ENCODE data around the gene PDE4D.

The PDE4D gene

DNA sequence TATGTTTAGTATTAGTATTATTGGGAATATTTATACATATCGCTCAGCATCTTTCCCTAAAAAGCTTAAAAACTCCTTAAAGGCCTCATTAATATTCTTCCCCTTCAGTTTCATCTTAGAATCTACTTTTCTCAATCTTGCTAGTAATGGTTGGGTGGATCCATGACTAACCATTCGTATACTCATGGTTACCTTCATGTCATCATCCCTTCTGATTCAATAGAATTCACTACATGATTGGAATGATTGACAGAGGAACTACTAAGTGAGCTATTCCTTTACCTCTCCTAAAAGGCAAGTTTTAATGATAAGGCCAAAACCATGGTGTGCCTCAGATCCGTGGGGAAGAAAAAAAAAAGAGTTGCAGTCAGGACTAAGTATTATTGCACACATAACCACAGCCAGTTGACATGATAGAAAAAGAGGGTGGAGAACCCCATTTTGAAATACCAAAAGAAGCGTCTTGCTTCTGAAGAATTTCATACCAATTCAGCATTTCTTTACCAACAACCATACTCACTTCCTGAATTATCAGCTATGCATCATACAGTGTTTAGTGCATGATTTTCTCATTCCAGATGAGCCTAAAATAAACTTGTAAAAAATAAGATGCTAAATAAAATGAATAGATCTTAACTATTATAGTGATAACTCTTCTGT is 624.6 kb downstream of the PDE4D start:
- DNase-seq, result no peak

DNA sequence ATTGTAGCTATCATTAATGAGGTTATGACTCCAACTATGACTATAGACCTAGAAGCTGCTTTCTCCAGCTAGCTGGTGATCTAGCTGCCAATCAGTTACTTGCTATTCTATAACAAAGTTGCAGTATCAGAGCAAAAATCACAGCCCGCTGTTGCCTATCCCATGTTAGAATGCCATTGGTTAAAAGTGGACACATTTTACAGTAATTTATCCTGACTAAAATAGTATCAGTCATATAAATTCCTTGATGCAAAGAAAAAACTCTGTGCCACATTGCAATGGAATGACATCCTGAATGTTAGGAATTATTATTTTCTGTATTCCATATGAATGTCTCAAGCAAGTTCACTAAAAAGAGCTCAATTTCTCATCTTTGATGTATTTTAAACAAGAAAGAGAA is 626.5 kb downstream of the PDE4D start:
- no peak for DNase-seq

DNA sequence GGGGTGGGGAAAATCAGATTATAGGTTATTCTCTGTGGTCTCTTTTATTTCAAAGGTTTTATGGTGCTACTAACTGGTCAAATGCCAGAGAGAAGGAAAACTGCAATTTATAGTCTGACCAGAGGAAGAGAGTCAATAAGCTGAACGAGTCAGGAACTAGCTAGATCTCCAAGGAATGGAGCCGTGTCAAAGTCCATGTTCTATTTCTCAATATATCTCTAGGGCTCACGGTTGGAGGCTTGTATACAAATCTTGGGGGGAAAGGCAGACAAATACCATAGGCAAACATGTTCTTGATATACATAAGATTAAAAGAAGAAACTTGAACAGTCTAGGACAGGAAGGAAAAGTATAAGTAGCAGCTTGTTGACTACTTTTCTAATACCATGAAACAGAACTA is 627.1 kb downstream of the PDE4D start:
- DNase-seq, result no peak

DNA sequence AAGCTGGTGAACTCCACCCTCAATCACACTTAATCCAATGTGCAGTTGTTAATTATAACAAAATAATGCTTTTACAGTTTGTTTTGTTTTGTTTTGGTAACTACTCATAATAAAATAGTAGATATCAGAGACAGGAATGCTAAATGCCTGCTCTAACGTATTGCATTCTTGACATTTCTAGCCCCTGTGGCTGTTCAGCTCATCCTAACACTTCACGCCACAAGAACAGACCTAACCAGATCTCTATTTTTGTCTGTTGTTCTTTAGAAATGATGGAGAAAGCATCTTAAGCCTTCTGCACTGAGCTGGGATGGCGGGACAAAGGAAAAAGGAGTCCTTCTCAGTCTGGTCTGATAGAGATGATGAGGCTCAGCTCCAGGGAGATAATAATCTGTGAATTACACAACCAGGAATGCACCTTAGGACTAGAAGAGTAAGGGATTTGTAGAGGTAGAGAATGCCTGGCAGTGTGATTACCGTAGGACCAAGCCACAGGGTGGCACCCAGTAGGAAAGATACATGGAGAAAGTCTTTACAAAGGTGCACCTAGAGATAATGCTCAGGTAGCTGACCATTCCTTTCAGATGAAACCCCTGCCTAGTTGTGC is 628.8 kb downstream of the PDE4D start:
- DNase-seq, result no peak

DNA sequence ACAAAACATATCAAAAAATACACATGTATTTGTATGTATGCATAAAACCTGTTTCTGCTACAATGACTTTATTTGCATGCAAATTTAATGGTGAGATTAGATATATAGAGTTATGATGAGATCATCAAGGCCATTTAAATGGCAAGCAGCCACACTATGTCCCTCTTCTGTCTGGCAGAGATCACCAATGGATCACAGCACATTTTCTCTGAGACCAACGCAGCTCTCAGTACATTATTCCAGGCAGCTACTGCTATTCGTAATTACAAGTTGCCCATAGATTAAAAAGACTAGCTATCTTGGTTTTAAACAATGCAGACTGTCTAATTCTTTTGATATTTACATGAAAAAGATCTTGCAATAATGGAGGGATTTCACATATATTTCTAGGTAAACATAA is 629.5 kb downstream of the PDE4D start:
- DNase-seq, result no peak

DNA sequence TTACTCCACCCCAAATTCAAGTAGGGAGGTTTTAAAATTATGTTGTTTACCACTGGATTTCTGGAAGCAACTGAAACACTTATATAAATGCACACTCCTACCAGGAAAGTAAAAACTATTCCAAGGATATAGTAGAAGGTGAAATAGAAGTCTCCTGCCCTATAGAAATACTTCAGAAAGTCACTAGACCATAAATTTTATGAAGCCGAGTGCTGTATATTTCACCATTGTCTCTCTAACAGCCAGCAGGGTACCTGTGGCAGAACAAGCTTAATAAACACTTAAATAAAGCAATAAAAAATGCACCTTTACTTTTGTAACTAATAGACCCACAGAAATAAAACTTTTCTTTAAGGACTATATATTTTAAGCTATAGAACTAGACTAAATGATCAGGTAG is 631.6 kb downstream of the PDE4D start:
- DNase-seq, result no peak

DNA sequence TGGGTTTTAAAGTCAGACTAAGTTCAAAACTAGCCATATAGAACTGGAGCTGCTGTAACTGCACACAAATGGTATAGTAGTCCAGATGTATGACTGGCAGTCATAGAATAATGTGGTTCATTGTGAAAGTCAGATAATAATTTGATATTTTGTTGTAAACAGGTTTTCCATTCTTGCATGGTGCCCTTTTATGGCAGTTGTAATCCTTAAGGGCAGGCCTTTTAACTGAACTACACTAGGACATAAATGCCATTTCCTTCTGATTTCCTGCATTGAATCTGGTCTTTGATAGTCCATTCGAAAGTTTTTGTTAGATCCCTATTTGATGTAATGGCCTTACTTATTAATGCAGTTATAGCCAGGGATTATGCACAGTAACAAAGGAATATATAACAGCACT is 632.6 kb downstream of the PDE4D start:
- DNase-seq, result no peak

DNA sequence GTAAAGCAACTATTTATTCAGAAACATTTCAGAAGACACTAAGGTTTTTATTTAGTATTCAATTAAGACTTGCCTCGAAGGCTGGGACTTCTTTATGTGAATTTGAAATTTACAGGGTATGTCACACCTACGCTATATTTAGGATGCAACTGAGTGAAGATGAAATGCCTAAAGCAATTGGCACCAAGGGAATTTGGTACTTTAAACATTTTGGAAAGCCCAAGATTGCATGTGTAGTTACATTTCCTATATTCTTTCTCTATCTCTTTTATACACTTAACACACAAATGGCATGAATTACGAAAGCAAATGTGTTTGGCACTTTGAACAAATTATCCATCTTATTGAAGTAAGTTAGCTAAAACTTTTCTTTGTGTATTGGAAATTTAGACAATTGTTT is 633.3 kb downstream of the PDE4D start:
- DNase-seq, result no peak

DNA sequence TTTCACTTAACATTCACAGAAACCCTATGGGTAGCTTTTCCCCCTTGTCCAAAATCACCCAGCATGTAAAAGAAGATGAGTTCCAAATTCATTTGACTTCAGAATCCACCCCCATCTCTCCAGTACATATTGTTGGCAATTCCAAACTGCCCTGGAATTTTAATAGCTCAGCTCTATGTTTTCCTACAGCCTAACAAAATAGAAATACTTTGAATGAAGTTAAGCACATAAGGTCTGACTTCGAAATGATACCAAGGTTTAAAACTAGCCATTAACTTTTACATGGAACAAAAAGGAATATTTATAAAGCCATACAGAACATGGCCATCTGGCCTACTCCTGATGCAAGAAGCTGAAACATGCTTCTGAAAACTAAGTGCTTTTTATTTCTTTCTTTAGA is 634.3 kb downstream of the PDE4D start:
- no peak for DNase-seq

DNA sequence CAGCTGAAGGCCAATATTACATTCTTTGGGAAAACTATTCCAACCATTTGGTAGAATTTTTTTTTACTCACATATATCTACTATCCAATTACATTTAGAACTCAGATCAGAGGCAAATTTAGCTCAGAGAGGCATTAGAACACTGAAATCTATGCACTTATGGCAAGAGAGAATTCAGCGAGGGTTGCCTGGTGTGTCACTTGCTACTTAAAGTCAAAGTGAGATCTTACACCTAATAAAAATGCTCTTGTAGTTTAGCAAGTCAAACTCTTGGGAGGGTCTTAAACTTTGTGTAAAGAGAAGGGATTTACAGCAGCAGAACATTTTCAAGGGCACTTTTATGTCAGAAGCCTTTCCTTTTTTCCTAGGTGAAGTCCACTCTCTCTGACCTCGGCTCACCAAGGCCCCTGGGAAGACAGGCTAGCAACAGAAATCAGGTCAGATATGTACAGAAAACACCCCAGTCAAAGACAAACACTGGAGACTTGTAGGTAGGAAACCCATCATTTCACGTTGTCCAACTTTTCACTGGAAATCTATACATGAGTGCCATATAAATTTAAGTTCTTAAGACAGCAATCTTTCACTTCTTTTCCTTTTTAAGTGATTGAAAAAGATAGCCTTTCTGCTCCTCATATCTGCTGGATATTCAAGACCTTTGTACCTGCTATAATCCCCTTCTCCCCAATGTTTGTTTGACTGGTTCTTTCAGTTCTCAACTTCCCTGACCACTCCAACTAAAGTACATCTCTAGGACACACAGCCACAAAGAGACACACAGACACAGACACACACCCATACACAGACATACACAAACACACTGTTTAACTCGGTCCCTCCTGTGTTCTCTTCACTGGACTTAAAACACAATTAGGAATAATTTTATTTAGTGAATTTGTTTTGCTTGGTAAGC is 635.8 kb downstream of the PDE4D start:
- DNase-seq, result no peak

DNA sequence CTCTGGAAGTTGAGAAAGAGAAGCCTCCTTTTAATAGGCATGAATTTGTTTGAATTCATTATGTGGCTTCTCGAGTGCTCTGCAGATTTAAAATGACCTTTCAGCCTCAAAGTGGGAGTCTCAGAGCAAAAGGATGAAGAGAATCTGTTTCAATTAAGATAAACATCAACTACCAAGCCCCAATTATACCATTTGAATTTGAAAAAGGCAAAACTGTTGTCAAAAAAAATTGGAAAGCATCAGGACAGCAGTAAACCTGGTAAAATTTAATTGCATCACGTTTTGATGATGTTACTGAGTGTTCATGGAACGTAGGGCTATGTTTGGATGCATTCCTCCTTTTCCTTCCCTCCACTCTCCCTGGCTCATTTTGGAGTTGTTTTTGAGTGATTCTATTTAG is 637.2 kb downstream of the PDE4D start:
- DNase-seq, result no peak

DNA sequence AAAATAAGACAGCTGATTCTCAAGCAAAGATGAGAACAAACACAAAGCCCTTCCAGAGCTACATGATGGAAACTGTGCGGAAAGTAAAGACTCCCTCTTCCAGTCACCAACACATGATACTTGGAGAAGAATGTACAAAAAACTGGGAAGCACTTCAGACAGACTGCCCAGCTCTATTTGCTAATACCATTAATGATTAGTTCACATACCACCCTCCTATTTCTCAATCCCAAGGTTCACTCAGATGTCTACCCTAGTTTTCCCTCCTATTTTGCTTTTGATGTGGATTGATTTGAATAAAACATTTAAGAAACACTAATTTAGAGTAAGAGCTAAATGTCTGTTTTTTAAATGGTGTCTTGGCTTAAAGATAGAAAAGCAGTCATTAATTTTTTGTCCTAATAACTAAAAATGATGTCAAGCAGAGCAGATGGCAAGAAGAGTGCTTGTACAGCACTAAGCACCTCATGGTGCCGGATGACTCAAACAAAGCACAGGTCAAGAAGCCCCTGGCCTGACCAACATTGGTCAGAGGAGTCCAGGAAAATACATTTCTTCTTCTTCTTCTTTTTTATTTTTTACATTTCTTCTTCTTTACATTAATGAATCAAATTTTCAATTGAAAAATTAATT is 639.4 kb downstream of the PDE4D start:
- no peak for DNase-seq

DNA sequence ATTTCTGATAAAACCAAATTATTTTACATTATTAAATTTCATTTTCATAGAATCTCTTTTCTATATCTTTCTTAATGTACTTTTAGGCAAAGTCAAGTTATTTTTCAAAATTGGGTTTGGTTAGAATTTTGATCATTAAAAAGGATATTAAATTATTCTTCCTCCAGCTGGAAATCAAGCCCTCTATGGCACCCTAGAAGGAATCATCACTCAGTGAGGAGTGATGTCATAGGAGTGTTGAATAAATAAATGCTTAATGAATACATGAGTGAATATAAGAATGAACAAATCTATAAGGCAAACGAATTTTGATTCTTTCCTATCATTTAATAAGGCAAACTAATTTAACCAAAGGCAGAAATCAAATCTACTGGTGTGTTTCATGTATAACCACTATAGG is 639.9 kb downstream of the PDE4D start:
- no peak for DNase-seq

DNA sequence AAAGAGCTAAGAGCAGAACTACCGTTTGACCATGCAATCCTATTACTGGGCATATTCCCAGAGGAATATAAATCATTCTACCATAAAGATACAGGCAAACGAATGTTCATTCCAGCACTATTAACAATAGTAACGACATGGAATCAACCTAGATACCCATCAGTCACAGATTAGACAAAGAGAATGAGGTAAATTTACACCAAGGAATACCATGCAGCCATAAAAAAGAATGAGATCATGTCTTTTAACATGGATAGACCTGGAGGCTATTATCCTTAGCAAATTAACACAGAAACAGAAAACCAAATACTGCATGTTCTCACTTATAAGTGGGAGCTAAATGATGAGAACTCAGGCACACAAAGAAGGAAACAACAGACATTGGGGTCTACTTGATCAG is 641.9 kb downstream of the PDE4D start:
- DNase-seq, result no peak

DNA sequence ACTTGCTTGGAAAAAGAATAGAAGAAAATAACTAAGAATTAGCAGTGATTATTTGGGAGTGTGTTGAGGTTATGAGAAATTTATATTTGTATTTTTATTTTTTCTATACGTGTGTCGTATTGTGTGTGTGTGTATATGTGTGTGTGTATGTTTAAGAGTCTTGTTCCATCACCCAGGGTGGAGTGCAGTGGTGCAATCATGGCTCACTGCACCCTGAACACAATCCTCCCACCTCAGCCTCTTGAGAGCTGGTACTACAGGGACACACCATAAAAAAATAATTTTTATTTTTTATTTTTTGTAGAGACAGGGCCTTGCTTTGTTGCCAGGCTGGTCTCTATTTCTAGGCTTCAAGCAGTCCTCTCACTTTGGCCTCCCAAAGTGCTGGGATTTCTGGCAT is 643.8 kb downstream of the PDE4D start:
- no peak for DNase-seq

DNA sequence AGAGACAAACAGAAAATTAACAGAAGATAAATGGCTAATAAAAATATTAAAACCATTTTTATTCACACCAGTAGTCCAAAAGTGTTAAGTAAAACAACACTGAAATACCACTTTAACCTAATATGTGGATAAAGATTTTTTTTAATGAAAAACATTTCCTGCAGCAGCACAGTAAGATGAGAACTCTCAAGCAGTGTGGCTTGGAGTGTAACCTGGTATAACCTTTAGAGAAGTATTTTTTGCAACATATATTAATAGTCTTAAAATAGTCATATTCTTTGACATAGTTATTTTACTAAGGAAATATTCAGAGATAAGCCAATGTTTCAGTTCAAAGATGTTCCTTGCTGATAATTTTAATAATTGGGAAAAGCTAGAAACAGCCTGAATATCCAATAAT is 644.4 kb downstream of the PDE4D start:
- DNase-seq, result no peak

DNA sequence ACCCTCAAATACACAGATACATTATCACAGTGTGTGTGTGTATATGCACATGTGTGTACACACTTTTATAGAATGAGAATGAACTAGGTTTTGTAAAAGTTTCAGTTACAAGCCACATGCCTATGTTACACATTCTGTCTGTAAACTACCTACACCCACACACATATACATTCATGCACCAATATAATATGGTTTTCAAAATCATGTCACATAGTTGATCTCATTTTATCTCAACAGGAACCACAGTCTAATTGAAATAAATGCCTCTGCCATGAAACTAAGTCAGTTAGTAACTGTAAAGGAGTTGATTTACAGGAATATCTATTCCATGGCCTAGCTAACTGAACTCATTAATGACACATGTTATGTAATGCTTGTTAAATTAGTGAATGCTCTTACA is 646.6 kb downstream of the PDE4D start:
- no peak for DNase-seq

DNA sequence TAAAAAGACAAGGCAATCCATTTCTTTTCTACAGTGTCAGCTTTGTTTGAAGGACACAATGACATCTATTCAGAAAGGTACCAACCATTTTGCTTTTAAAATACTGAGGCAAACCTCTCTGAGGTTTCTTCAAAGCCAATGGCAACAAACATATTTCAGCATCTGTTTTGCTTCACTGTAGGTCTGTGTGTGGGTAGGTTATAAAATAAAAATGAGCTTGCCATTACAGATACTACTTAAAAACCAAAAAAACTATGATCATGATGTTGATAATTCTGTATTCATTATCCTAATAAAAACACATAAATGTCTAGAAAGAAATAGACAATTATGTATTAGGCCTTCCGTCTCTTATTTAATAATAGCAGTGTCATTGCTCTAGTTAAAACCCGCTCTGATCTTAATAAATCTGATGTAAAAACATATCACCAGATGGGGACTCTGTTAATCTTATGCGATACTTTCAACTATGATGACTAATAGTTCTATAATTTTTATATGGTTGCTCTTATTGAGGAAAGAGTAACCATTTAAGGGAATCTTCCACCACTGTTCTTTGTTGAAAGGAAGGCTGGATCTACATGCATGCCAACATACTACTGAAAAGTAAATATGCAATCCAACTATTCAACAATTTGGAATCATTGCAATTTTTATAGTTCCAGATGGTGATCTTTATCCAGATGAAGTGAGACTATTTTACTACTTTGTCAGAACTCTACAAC is 647.2 kb downstream of the PDE4D start:
- DNase-seq, result no peak

DNA sequence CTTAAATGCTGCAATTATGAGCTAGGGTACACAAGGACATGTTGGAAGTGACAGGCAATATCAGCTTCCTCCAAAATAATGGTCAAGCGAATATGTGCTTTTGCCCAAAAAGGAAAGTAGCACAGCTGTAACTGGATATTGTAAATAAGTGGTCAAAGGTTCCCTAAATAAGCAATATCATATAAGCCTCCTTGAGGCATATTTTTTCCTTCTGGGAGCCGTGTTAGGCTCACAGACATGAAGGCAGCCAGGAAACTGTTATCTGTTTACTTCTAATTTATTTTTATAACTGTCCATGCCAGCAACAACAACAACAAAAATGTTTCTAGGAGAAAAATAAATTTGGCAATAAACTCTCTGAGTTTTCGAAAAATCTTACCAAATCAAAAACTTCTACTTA is 648.3 kb downstream of the PDE4D start:
- no peak for DNase-seq

DNA sequence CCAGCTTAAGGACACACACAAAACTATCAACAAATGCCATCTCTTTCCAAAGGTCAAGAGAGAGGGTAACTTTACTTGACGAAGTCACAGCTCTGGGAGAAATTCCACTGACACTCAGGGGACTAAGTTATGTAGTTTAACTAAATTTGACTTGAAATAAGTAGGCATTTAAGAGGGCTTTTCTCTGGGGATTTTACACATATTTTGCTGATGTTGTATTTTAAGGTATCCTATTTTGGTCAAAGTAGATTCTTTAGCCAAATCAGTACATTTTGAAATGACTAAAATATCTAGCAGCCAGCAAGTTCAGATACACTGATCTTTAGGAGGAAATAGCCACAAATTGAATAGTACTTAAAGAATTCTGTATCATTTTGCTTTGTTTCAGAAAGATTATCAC is 652.0 kb downstream of the PDE4D start:
- DNase-seq, result no peak

DNA sequence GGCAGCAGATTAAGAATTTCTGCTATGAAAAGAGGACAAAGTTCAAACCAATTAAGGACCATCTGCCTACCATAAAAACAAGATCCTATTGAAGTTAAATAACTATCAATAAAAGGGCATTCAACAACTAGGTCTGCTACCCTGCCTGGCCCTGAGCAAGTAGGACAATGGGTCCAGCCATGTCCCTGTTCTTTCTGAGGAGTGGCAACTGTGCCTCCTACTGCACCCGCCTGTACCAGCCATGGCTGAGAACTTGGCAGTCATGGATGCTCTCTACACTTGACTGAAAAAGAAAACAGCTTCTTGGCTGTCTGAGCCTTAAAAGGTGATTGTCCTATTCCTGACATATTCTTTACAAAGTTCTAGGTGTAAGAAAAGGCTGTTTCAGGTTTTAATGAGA is 652.4 kb downstream of the PDE4D start:
- no peak for DNase-seq

DNA sequence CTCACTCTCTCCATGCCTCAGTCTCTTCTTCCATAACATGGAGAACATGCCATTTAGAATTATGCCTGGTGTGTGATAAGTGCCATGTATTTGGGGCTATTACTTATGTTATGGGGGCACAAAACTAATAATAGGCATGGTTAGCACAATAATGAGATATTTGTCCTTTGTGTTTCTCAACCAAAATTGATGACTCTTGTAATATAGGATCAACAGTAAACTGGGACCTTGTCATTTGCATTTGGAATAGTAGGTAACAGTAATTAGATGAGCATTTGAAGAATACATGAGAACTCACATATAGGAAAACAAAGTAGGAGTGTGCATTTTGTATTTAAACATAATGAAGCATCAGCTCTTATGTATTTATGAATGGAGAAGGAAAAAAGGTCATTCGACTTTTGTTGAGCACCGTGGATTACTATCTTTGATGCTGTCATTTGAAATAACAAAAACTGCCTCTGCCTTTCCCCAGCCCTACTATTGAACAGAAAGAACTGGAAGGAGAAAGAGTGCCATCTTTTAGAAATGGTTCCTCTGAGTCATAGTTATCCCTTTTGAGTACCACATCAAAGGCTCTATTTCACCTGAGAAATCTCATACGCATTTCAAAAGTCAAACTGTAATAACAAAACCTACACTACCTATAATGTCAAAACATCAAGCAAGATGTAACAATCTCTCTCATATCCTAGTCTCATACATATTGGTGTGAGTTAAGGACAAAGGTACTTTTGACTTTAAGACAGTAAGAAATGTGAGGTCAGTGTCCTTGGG is 655.2 kb downstream of the PDE4D start:
- no peak for DNase-seq

All from NCI-H2171 treated with DMSO at 0.1 percent for 48 hours (cell line).